ENCODE data around the gene THADA. TPM values are rescaled to one million over a fixed set of nuclear protein-coding genes. Genes with fewer than 3 reads are reported as not detected.

THADA gene
- total RNA-seq, 3 donors from 2014 or later (not counting 1 experiment from before 2014, with no cell fraction given), result 34.1 to 35.7 (median 35.3) TPM

- Mint-ChIP-seq H3K27me3 (ENCODE audit: low read depth in 2 of 2) (no peaks in the 10 kb centered on the region), H3K36me3 (no peaks in the 10 kb centered on the region), H3K27ac (no peak overlapping the region), H3K4me1 (peaks cover 7 to 11% of the 10 kb centered on the region in 2 donors), H3K9me3 (no peaks in the 10 kb centered on the region), H3K4me3 (no peak overlapping the region)
- ATAC-seq, result no peak
- no peak for DNase-seq
- H3K27ac ChIP-seq (ENCODE audit: low read length), result no peak overlapping the region
- no peaks in the 10 kb centered on the region for H3K27me3 ChIP-seq (ENCODE audit: control insufficient read depth, insufficient read depth, low read length)
- H3K4me1 ChIP-seq (ENCODE audit: control insufficient read depth, insufficient read depth, low read length), result no peaks in the 10 kb centered on the region
- intact Hi-C loops (cut with micrococcal nuclease), result no loop called here
- H3K36me3 ChIP-seq (ENCODE audit: control insufficient read depth, insufficient read depth, low read length), result peaks cover 5% of the 10 kb centered on the region
- TF ChIP-seq CTCF (IDR thresholded peaks at IDR 0.05), result no peak
- no peaks in the 10 kb centered on the region for H3K9me3 ChIP-seq (ENCODE audit: control insufficient read depth, insufficient read depth, low read length)
- no peak overlapping the region for H3K4me3 ChIP-seq (ENCODE audit: low read length)
Measured at GRCh38 chr2:43522177-43522576, 73.7 kb downstream of the THADA start.

GRCh38 chr2:43521568-43521967, 74.3 kb downstream of the THADA start:
- no peaks in the 10 kb centered on the region for H3K9me3 Mint-ChIP-seq
- intact Hi-C loops (cut with micrococcal nuclease), result no loop called here
- Histone ChIP-seq H3K4me1 (ENCODE audit: control insufficient read depth, insufficient read depth, low read length) (no peaks in the 10 kb centered on the region), H3K4me3 (ENCODE audit: low read length) (no peak overlapping the region), H3K27ac (ENCODE audit: low read length) (no peak overlapping the region), H3K9me3 (ENCODE audit: control insufficient read depth, insufficient read depth, low read length) (no peaks in the 10 kb centered on the region), H3K36me3 (ENCODE audit: control insufficient read depth, insufficient read depth, low read length) (no peaks in the 10 kb centered on the region), H3K27me3 (ENCODE audit: control insufficient read depth, insufficient read depth, low read length) (no peaks in the 10 kb centered on the region)
- no peak overlapping the region for H3K27ac Mint-ChIP-seq
- no peak for ATAC-seq
- H3K36me3 Mint-ChIP-seq, result no peaks in the 10 kb centered on the region
- no peak for TF ChIP-seq CTCF (IDR thresholded peaks at IDR 0.05)
- H3K4me3 Mint-ChIP-seq, result no peak overlapping the region
- peaks cover 7 to 11% of the 10 kb centered on the region in 2 donors for H3K4me1 Mint-ChIP-seq
- no peak for DNase-seq
- H3K27me3 Mint-ChIP-seq (ENCODE audit: low read depth in 2 of 2), result no peaks in the 10 kb centered on the region
- 100% methylated on average over 2 of the region's 2 CpGs for WGBS (ENCODE audit: insufficient coverage)

GRCh38 chr2:43520919-43521318, 74.9 kb downstream of the THADA start:
- Histone ChIP-seq H3K4me3 (ENCODE audit: low read length) (no peak overlapping the region), H3K9me3 (ENCODE audit: control insufficient read depth, insufficient read depth, low read length) (no peaks in the 10 kb centered on the region), H3K4me1 (ENCODE audit: control insufficient read depth, insufficient read depth, low read length) (no peaks in the 10 kb centered on the region), H3K27ac (ENCODE audit: low read length) (no peak overlapping the region), H3K27me3 (ENCODE audit: control insufficient read depth, insufficient read depth, low read length) (no peaks in the 10 kb centered on the region), H3K36me3 (ENCODE audit: control insufficient read depth, insufficient read depth, low read length) (no peaks in the 10 kb centered on the region)
- Mint-ChIP-seq H3K27ac (no peak overlapping the region), H3K36me3 (no peaks in the 10 kb centered on the region), H3K4me3 (no peak overlapping the region), H3K9me3 (no peaks in the 10 kb centered on the region), H3K4me1 (peaks cover 7 to 11% of the 10 kb centered on the region in 2 donors), H3K27me3 (ENCODE audit: low read depth in 2 of 2) (no peaks in the 10 kb centered on the region)
- TF ChIP-seq CTCF (IDR thresholded peaks at IDR 0.05), result no peak
- WGBS (ENCODE audit: insufficient coverage), result 97% methylated on average over 2 of the region's 2 CpGs
- intact Hi-C loops (cut with micrococcal nuclease), result no loop called here
- ATAC-seq (no peak), DNase-seq (no peak)

- H3K4me1 Mint-ChIP-seq, result peaks cover 5 to 7% of the 10 kb centered on the region in 2 donors
- H3K9me3 Mint-ChIP-seq, result no peaks in the 10 kb centered on the region
- H3K27ac ChIP-seq (ENCODE audit: low read length), result no peak overlapping the region
- DNase-seq (no peak), ATAC-seq (no peak)
- H3K4me1 ChIP-seq (ENCODE audit: control insufficient read depth, insufficient read depth, low read length), result no peaks in the 10 kb centered on the region
- no peaks in the 10 kb centered on the region for H3K36me3 Mint-ChIP-seq
- H3K36me3 ChIP-seq (ENCODE audit: control insufficient read depth, insufficient read depth, low read length), result no peaks in the 10 kb centered on the region
- intact Hi-C loops (cut with micrococcal nuclease), result no loop called here
- TF ChIP-seq CTCF (IDR thresholded peaks at IDR 0.05), result no peak
- no peak overlapping the region for H3K4me3 Mint-ChIP-seq
- no peaks in the 10 kb centered on the region for H3K27me3 Mint-ChIP-seq (ENCODE audit: low read depth in 2 of 2)
- no peaks in the 10 kb centered on the region for H3K27me3 ChIP-seq (ENCODE audit: control insufficient read depth, insufficient read depth, low read length)
- no peaks in the 10 kb centered on the region for H3K9me3 ChIP-seq (ENCODE audit: control insufficient read depth, insufficient read depth, low read length)
- H3K4me3 ChIP-seq (ENCODE audit: low read length), result no peak overlapping the region
- H3K27ac Mint-ChIP-seq, result no peak overlapping the region
- WGBS (ENCODE audit: insufficient coverage), result 84% methylated on average over 2 of the region's 2 CpGs
Measured at GRCh38 chr2:43519643-43520221, 76.1 kb downstream of the THADA start.

Data from natural killer cell (primary cell).